ENCODE data around the gene NTN5.

- TF ChIP-seq CTCF (IDR thresholded peaks at IDR 0.05; ENCODE audit: low read length) (no peak), EZH2 (IDR thresholded peaks at IDR 0.05; ENCODE audit: borderline replicate concordance, low read length) (no peak)
These were observed 10.5 kb upstream of the NTN5 start for GRCh38 chr19:48683349-48683748.
